ENCODE results near the gene HNRNPD. TPM values are rescaled to one million over a fixed set of nuclear protein-coding genes. Genes with fewer than 3 reads are reported as not detected.

HNRNPD gene
- total and polyA plus RNA-seq, 2 of the 8 experiments (the other 6 are each of a cell fraction or from before 2014, with no cell fraction given) = 118 to 646 TPM

- no peak for TF ChIP-seq CHD7 (IDR thresholded peaks at IDR 0.05; ENCODE audit: insufficient replicate concordance, low read length)
Measured at GRCh38 chr4:82331814-82332213, 42.0 kb downstream of the HNRNPD start (continued).

Measured in H1 (cell line).